Activated CD4-positive, CD25-positive, alpha-beta regulatory T cell treated with anti-CD3 and anti-CD28 coated beads, Interleukin-2, amount 50 U/mL, for 24 hours (primary cell): ENCODE results near the gene PRKCG.
"Not testable (repeated sequence)": the region's sequence is repeated elsewhere in the genome, so short reads cannot be mapped to it uniquely, and the experiment has no call there.

Source experiments
- ATAC-seq, 2 donors: fragments of 150-1000 bp; cut with Tn5 transposase; one replicate each; pipeline ENCODE4 v1.10.0; 2021; ENCODE audit warnings: mild to moderate bottlenecking in 1 of 2, moderate library complexity in 1 of 2

Gene PRKCG

DNA sequence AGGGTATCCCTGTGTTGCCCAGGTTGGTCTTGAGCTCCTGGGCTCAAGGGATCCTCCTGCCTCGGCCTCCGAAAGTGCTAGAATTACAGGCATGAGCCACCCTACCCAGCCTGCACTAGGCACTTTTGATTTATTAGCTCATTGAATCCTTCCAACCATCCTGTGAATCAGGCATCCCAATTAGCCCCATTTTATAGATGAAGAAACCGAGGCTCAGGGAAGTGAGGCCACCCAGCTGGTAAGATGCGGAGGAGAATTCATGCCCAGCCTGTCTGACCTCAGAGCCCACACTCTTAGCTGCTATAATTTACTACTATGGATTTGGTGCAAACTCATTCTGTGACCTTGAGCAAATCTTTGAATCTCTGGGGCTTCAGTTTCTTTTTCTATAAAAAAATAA lies 62.9 kb downstream of the PRKCG start:
- ATAC-seq: no peak

DNA sequence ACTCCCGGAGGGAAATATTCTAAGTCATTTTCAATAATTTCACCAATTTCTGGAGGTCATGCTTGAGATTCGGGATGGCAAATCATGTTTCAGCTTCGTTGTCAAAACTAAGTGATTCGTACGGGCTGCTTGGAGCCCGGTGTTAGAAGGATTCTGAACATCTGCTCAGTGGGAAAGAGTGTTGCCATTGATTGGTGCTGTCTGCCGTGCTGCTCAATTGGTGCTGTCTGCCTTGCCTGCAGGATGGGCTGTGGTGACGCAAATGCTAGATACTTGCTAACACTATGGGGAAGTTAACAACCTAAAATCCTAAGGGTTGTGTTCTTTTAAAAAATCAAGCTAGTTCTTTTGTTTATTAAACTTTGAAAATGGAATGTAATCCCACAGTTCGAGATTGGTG lies 63.4 kb downstream of the PRKCG start:
- no peak for ATAC-seq

DNA sequence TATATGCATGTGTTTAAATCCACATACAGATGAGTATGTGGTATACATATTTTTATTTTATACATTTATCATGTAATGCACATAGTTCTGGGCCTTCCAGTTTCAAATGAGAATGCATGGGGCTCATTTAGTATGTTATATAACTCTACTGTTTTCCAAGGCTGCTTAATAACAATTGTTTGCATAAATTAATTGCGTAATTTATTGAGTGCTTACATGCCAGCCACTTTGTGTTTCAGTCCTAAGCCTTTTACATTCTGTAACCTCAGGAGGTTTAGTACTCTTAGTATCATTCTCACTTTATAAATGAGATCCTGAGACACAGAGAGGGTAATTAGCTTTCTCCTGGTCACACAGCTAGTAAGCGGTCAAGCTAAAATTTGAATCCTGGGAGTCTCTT lies 64.0 kb downstream of the PRKCG start:
- no peak for ATAC-seq

DNA sequence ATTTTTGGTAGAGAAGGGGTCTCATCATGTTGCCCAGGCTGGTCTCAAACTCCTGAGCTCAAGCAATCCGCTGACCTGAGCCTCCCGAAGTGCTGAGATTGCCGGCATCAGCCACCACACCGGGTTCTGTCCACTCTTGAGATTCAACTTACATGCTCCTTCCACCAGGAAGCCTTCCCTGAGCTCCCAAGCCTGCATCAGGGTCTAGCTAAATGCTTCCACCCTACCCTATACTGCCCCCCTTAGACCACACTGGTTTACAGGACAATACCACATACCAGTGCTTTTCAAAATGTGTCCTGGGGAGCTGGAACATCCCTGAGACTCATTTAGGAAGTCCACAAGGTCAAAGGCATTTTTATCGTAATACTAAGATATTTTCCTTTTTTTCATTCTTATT lies 65.6 kb downstream of the PRKCG start:
- ATAC-seq: no peak

DNA sequence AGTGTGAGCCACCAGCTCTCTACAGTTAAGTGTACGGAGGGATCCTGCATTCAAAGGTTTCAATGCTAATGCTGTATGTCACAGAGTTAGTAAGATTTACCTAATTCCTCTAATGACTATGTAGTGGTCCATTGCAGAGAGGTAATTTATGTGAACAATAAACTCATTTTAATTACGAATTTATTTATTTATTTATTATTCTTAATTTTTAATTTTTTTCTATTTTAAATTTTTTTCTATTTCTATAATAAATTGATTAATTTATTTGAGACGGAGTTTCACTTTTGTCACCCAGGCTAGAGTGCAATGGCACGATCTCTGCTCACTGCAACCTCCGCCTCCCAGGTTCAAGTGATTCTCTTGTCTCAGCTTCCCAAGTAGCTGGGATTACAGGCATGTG lies 66.6 kb downstream of the PRKCG start:
- ATAC-seq: not testable (repeated sequence)

DNA sequence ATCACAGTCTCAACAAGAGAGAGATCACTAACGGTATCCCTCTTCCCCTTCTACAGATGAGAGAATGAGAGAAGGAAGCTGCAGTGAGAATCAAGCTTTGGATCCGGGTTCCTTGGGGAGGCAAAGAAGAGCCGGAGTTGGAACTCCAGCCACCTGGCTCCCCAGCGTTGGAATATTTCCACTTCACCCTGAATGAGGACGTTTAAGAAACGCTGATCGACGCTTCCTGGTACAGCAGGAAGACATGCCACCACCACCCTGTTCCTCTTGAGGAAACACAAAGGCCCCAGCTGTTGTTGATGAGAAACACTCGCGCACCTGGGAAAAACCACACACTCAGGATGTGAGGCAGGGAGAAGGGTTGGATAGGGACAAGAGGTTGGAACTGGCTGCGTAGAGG lies 69.4 kb downstream of the PRKCG start:
- no peak for ATAC-seq

DNA sequence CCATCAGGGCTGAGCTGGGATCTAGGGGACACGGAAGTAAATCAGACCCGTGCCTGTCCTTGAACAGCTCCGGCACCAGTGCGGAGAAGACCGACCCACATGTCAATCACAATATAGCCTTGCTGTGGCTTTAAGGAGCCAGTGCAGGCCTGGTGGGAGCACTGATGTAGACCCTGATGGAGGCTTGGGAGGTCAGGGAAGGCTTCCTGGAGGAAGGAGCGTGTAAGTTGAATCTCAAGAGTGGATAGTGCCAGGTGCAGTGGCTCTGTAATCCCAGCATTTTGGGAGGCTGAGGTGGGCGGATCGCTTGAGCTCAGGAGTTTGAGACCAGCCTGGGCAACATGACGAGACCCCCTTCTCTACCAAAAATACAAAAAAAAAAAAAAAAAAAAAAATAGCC lies 70.0 kb downstream of the PRKCG start:
- no peak for ATAC-seq

DNA sequence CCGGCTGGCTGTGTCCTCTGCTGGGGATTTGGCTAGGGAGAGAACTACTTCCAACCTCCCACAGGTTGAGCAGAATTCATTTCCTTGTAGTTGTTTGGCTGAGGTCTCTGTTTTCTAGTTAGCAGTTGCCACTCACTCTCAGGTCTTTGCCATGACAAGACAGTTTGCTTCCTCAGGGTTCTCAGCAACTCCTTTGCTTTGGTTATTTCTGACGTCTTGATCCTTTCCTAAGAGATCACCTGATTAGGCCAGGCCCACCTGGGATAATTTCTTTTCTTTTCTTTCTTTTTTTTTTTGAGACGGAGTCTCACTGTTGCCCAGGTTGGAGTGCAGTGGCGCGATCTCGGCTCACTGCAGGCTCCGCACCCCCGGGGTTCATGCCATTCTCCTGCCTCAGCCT lies 71.4 kb downstream of the PRKCG start:
- ATAC-seq: no peak
